Breast epithelium (tissue), 3 donors: ENCODE measurements around the gene RPL13.

Experiments
- CTCF ChIP-seq, 3 donors: fragments of 450-650 bp; IDR thresholded peaks; one replicate each; pipeline ENCODE4 v1.5.1; 2016 to 2017; ENCODE audit warnings: antibody characterized with exemption in 3 of 3, mild to moderate bottlenecking in 3 of 3, moderate library complexity in 3 of 3
- POLR2A ChIP-seq: fragments of 450-650 bp; IDR thresholded peaks from one replicate; pipeline ENCODE4 v1.6.1; 2016; ENCODE audit warnings: antibody characterized with exemption, mild to moderate bottlenecking, moderate library complexity
- POLR2AphosphoS5 ChIP-seq, 3 donors: sonication (generic); formaldehyde crosslinking; IDR thresholded peaks; one replicate each; pipeline ENCODE4 v1.6.1; 2017; ENCODE audit warnings: antibody characterized with exemption in 3 of 3

- TF ChIP-seq POLR2AphosphoS5 (IDR thresholded peaks at IDR 0.05) (no peak), CTCF (IDR thresholded peaks at IDR 0.05) (no peak), POLR2A (no peak)
Measured at GRCh38 chr16:89598199-89598598, 37.7 kb downstream of the RPL13 start.
